Adrenal gland (tissue), 12 donors: ENCODE results near the gene RTF1. TPM values are rescaled to one million over a fixed set of nuclear protein-coding genes. Genes with fewer than 3 reads are reported as not detected.
A peak's percentile ranks its signal among the peaks of the same experiment; 100 is the strongest.

ENCODE experiments used
- DNase-seq, 7 donors: peaks; one replicate each; pipeline ENCODE4 v3.0.0-alpha.2; 2019 to 2020
- H3K27ac ChIP-seq, 5 donors: fragments of 200-600 bp; sonication (generic) in 4 of 5; 1 replicate in 3 of 5; 2 replicates in 2 of 5; pipeline versions ENCODE4 v1.5.1 to v1.8.0; 2016 to 2020; ENCODE audit warnings: mild to moderate bottlenecking in 1 of 5
- H3K27me3 ChIP-seq: fragments of 200-600 bp; 2 replicates; pipeline ENCODE4 v1.8.0; 2021
- H3K36me3 ChIP-seq, 2 donors: fragments of 200-600 bp; replicated peaks in 1 of 2; 1 replicate in 1 of 2; 2 replicates in 1 of 2; pipeline versions ENCODE4 v1.5.1 to v1.8.0; 2018 to 2022
- H3K4me1 ChIP-seq, 2 donors: fragments of 200-600 bp; replicated peaks in 1 of 2; 1 replicate in 1 of 2; 2 replicates in 1 of 2; pipeline versions ENCODE4 v1.5.1 to v1.8.0; 2018 to 2021
- H3K4me3 ChIP-seq, 4 donors: fragments of 200-600 bp; sonication (generic) in 3 of 4; one replicate each; pipeline ENCODE4 v1.5.1; 2016 to 2018
- H3K9me3 ChIP-seq, 3 donors: fragments of 200-600 bp; sonication (generic) in 1 of 3; replicated peaks in 1 of 3; 1 replicate in 2 of 3; 2 replicates in 1 of 3; pipeline versions ENCODE4 v1.5.1 to v1.8.0; 2016 to 2021
- CTCF ChIP-seq, 6 experiments: fragments of 450-650 bp in 4 of 6; fragments of 200-600 bp in 2 of 6; sonication (generic) in 1 of 6; IDR thresholded peaks; 1 replicate in 5 of 6; 2 replicates in 1 of 6; pipeline versions ENCODE4 v1.5.1 to v1.8.0; 2016 to 2021; ENCODE audit warnings: antibody characterized with exemption in 6 of 6, mild to moderate bottlenecking in 2 of 6, moderate library complexity in 1 of 6
- POLR2A ChIP-seq, 2 donors: fragments of 450-650 bp; IDR thresholded peaks; one replicate each; pipeline ENCODE4 v1.6.1; 2017; ENCODE audit warnings: antibody characterized with exemption in 2 of 2, mild to moderate bottlenecking in 2 of 2, moderate library complexity in 1 of 2
- WGBS, 4 donors: extraction: QIAGEN DNeasy Blood & Tissue Kit in 2 of 4; methylation state at CpG; one replicate each; pipeline versions ENCODE4 v1.1.5 to v1.1.7; 2013 to 2017; 5-methylcytosine and 5-hydroxymethylcytosine counted together
- intact Hi-C, 2 donors: fragments of 100-400 bp; cut with DNase I; formaldehyde crosslinking; loops; one replicate each; pipeline versions ENCODE4 v1.14.1 to v1.15.0; 2022 to 2023
- polyA plus RNA-seq, 3 donors: library from polyadenylated mRNA; stranded (reverse); fragments of 200-250 nt in 2 of 3; fragments of 350-450 nt in 1 of 3; fragmentation: Illumina TruSeq in 1 of 3; extraction: RNeasy Lipid Tissue Mini Kit (QIAGEN cat#74804) in 1 of 3; gene quantifications; one replicate each; pipeline ENCODE4 v1.2.3, GENCODE V29; 2013 to 2014
- total RNA-seq, 9 donors: library from RNA; depleted of rRNA in 4 of 9; stranded (reverse); fragments of >200 nt in 4 of 9; fragments of 120-200 nt in 1 of 9; fragmentation: NEBNext Ultra II Directional in 1 of 9; extraction: Animal tissue kit (Norgen Biotek cat#: 25700) in 1 of 9; gene quantifications; one replicate each; pipeline versions ENCODE4 v1.1.0 to v1.2.4, GENCODE V29; 2013 to 2023
- donor health status: healthy with polysubstance abuse.
- donor health status: Bipolar disorder and iron deficiency.
- donor health status: DM: yes; HTN: yes; CAD: no.
- donor health status: DM: no; HTN: no; CAD: no.
- donor health status: DM: no; HTN: no; CAD: no.
- donor health status: DM: yes; HTN: yes; CAD: no.

The RTF1 gene
- total and polyA plus RNA-seq, 12 donors, result 24.0 to 53.7 (median 39.2) TPM

GRCh38 chr15:41512512-41512939, 95.6 kb downstream of the RTF1 start:
- WGBS, 4 donors, result 10 to 24% (median 13%) methylated on average over 11 to 33 of the region's 33 CpGs
- Histone ChIP-seq H3K4me3 (peak overlapping the region in 1 of 4 donors; percentile 50), H3K9me3 (no peaks in the 10 kb centered on the region), H3K4me1 (peaks cover 10 to 24% of the 10 kb centered on the region in 2 donors), H3K36me3 (no peaks in the 10 kb centered on the region), H3K27me3 (peaks cover 27% of the 10 kb centered on the region), H3K27ac (no peak overlapping the region)
- TF ChIP-seq POLR2A (IDR thresholded peaks at IDR 0.05), result no peak
- TF ChIP-seq CTCF (IDR thresholded peaks at IDR 0.05), result no peak
- intact Hi-C loops, result no loop called here
- DNase-seq, result no peak

DNA sequence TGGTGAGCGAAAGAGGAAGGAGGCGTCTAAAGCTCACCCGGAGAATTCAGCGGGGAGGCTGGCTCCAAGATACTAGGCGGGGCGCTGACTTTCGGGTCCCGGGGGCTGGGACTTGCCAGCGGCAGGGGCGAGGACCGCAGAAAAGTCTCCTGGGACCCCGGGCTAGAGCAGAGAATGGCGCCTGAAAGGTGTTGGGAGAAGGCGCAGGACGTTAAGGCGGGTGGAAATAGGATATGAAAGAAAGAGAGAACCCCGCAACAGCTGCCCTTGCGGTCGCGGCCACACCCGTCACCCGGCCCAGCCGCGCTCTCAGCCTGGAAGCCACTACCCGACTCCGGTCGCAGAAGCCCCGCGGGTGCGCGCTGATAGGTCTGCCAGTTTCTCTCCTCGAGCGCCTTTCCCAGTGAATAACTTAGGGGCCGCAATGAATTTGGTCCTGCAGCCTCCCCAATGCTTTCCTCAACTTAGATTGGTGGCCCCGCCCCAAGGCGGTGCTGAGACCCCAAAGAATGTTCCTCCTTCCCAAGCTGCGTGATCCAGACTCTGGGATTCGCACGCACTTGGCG, 96.1 kb downstream of the RTF1 start:
- peaks cover 27% of the 10 kb centered on the region for H3K27me3 ChIP-seq
- H3K36me3 ChIP-seq, result no peaks in the 10 kb centered on the region
- TF ChIP-seq POLR2A (IDR thresholded peaks at IDR 0.05) (no peak), CTCF (IDR thresholded peaks at IDR 0.05) (no peak)
- H3K4me3 ChIP-seq, result peak overlapping the region in 1 of 4 donors; percentile 50
- no peaks in the 10 kb centered on the region for H3K9me3 ChIP-seq
- H3K4me1 ChIP-seq, result peaks cover 10 to 24% of the 10 kb centered on the region in 2 donors
- WGBS, 4 donors, result 3 to 6% (median 4%) methylated on average over 39 to 40 of the region's 40 CpGs
- intact Hi-C loops, result no loop called here
- H3K27ac ChIP-seq, result no peak overlapping the region
- peak in 2 of 7 donors; percentile 37 to 44 for DNase-seq

- no peaks in the 10 kb centered on the region for H3K9me3 ChIP-seq
- 12 to 26% (median 18%) methylated on average over 12 to 33 of the region's 33 CpGs for WGBS, 4 donors
- peaks cover 10 to 24% of the 10 kb centered on the region in 2 donors for H3K4me1 ChIP-seq
- peak within 1 kb of the TSS in 1 of 4 donors; percentile 50 for H3K4me3 ChIP-seq
- DNase-seq, result no peak
- peaks cover 27% of the 10 kb centered on the region for H3K27me3 ChIP-seq
- no peaks in the 10 kb centered on the region for H3K36me3 ChIP-seq
- H3K27ac ChIP-seq, result no peak within 1 kb of the TSS
- no peak for TF ChIP-seq POLR2A (IDR thresholded peaks at IDR 0.05)
- TF ChIP-seq CTCF (IDR thresholded peaks at IDR 0.05), result no peak
- intact Hi-C loops, result no loop called here
Observed at GRCh38 chr15:41513506-41514227, 96.8 kb downstream of the RTF1 start, which contains the start of gene LTK. Gene LTK, minus strand, starts transcription at chr15:41513827. Its CDS starts 118 bp downstream, at chr15:41513709.

DNA sequence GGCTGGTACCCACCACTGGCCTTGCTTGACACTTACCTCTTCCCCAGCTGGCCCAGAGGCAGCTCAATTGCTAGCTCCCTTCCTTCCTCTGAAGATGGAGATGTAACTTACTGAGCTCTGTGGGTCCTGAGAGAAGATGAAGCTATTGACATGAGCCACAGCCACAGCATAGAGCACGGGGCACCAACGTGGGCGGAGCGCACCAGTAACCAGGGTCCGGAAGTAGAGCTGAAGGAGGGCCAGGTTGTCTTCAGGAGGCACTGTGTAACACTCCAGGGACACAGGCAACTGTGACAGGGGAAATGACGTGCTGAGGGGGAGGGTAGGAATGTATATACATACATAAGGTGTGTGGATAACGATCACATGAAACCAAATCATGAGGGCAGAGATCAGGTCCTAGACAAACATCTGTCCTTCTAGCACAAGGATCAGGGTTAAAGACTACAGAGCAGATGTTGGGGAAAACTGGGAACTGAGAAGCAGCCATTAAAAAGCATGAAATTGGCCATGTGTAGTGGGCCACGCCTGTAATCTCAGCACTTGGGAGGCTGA, 101.1 kb downstream of the RTF1 start:
- peaks cover 4 to 13% of the 10 kb centered on the region in 2 donors for H3K4me1 ChIP-seq
- 92 to 97% (median 94%) methylated on average over 8 of the region's 8 CpGs for WGBS, 4 donors
- no peak overlapping the region for H3K27ac ChIP-seq
- H3K4me3 ChIP-seq, result no peak overlapping the region
- intact Hi-C loops, result no loop called here
- H3K36me3 ChIP-seq, result no peaks in the 10 kb centered on the region
- no peak for DNase-seq
- H3K9me3 ChIP-seq, result no peaks in the 10 kb centered on the region
- H3K27me3 ChIP-seq, result peaks cover 10% of the 10 kb centered on the region
- TF ChIP-seq POLR2A (IDR thresholded peaks at IDR 0.05), result no peak
- no peak for TF ChIP-seq CTCF (IDR thresholded peaks at IDR 0.05)
